ENCODE data around the gene OBP2B. TPM values are rescaled to one million over a fixed set of nuclear protein-coding genes. Genes with fewer than 3 reads are reported as not detected.
"Not testable (repeated sequence)": the region's sequence is repeated elsewhere in the genome, so short reads cannot be mapped to it uniquely, and the experiment has no call there.

Gene OBP2B
- total RNA-seq, 1 experiment from 2014 or later, result not detected

DNA sequence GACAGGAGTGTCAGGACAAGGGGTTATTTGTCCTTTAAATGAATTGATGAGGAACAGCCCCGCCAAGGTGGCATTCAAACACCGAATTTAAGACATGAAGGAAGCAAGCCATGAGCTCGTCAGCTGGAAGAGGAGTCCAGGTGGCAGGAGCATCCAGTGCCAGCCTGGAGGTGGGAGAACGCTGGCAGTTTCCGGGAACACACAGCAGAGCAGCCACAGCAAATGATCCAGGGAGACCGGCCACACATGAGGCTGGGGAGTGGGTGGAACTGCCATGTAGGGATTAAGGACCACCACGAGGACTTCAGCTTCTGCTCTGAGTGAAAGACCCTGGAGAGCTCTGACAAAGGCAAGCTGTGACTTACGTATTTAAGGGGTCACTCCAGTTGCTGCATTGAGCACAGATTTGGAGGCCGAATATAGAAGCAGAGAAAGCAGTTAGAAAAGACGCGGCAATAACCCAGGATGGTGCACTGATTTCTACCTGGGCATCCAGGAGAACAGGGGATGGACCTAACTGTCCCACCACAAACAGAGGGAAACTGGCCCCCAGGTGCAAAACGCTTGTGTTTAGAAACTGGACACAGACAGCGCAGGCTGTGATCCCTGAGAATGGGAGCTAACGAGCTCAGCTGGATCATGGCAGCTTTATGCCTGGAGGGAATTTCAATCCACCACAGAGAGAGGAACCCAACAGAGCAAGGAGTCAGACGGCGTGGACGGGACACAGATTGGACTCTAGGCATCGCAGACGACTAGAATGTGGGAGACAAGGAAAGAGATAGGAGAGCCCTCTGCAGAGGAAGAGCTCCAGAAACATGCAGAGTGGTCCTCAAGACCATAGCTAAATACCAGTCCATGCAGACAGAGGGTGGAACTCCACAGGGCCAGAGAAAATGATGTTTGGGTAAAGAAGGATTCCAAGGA is 9.3 kb upstream of the OBP2B start:
- H3K36me3 ChIP-seq; H3K4me3 ChIP-seq; DNase-seq; H3K27me3 ChIP-seq; H3K27ac ChIP-seq; H3K9me3 ChIP-seq (replicated peaks); H3K4me1 ChIP-seq: not testable (repeated sequence)

DNA sequence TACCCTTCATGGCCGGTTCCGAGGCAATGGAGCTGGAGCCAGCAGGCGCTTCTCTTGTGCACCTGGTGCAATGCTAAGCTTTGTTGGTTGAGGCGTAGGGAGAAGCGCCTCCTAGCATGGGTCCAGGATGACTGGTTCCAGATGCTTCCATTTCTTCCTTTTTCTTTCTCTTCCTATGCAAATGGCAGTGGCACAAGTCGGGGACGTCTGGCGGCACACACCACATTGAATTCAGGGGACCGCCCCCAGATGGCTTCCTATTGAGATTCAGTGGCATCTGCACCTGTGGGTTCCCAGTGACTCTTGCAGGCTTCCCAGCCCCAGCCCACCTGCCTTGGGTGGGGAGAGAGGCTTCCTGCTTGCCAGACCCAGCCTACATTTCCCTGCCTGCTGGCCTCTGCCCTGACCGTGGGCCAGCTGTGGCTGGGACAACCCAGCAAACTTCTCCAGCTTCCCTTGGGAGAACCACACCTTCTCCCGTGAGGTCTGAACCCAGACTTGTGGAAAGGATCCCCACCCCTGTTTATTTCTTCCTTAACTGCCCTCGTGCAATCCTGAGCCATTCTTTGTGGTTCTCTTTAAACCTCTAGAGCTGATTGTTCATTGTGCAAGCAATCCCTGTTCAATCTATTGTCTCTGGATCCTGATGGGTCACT is 8.4 kb upstream of the OBP2B start:
- H3K9me3 ChIP-seq (replicated peaks); H3K4me3 ChIP-seq; H3K36me3 ChIP-seq; H3K27me3 ChIP-seq; H3K4me1 ChIP-seq; DNase-seq; H3K27ac ChIP-seq: not testable (repeated sequence)

DNA sequence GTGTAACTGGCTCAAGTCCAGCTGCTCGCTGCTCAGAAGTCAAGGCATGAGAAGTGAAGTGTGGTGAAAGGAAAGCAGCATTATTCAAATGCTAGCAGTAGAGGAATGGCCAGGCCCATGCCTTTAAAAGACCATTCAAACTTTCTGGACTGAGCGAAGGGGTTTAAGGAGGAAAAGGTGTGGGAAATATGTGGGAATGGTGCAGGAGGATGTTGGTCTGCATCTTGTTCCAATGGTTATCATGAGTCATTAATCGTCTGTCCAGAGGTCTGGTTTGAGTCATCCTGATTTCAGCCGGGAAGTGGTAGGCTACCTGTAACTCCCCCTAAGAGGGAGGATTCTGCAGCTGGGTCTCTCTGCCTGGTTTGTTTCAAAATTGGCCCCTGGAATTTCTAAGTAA is 5.2 kb upstream of the OBP2B start:
- H3K9me3 ChIP-seq (replicated peaks); H3K4me1 ChIP-seq; H3K4me3 ChIP-seq; DNase-seq; H3K27ac ChIP-seq; H3K27me3 ChIP-seq; H3K36me3 ChIP-seq: not testable (repeated sequence)

DNA sequence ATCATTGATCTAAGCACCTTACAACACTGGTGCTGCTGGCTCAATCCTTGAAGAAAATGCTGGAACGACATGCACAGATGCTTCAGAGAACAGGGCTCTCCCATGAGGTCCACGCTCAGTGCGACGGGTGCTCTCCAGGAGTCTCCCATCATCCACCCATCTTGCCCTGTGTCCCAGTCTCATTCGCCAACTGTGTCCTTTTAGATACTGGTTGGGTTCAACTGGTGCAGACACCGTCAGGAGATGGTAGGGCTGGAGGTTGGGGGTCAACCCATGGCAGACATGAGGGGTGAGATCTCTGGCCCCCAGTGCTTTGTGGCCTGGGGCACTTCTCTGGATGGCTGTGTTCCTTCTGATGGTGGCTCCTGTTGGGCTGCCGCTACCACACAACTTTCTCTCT is 1.6 kb upstream of the OBP2B start:
- peaks cover 4% of the 10 kb centered on the region; the same call in 1 of the 2 replicates for H3K9me3 ChIP-seq (replicated peaks)
- no peaks in the 10 kb centered on the region for H3K4me1 ChIP-seq
- DNase-seq, result no peak
- peaks cover 13% of the 10 kb centered on the region; the same call in 1 of the 2 replicates for H3K27me3 ChIP-seq
- no peak overlapping the region for H3K27ac ChIP-seq
- no peaks in the 10 kb centered on the region for H3K36me3 ChIP-seq
- no peak overlapping the region for H3K4me3 ChIP-seq

DNA sequence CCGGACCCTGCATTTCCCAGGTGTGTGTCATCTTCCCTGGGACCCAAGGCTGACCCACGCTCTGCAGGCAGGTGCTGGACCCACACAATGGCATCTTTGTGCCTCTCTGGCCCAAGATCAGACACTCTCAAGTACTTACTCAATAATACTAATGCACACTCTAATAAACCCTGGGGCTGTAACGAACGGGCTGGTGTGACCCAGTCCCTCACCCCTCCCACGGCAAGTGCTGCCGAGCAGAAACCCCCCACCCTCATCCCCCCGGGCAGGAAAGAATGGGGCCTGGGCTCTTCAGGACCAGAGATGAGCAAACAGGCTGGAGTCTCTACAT is 1.1 kb upstream of the OBP2B start:
- Histone ChIP-seq H3K36me3 (no peaks in the 10 kb centered on the region), H3K27me3 (peaks cover 13% of the 10 kb centered on the region; the same call in 1 of the 2 replicates), H3K9me3 (replicated peaks) (peaks cover 4% of the 10 kb centered on the region; the same call in 1 of the 2 replicates), H3K27ac (no peak overlapping the region), H3K4me3 (no peak overlapping the region), H3K4me1 (no peaks in the 10 kb centered on the region)
- no peak for DNase-seq

DNA sequence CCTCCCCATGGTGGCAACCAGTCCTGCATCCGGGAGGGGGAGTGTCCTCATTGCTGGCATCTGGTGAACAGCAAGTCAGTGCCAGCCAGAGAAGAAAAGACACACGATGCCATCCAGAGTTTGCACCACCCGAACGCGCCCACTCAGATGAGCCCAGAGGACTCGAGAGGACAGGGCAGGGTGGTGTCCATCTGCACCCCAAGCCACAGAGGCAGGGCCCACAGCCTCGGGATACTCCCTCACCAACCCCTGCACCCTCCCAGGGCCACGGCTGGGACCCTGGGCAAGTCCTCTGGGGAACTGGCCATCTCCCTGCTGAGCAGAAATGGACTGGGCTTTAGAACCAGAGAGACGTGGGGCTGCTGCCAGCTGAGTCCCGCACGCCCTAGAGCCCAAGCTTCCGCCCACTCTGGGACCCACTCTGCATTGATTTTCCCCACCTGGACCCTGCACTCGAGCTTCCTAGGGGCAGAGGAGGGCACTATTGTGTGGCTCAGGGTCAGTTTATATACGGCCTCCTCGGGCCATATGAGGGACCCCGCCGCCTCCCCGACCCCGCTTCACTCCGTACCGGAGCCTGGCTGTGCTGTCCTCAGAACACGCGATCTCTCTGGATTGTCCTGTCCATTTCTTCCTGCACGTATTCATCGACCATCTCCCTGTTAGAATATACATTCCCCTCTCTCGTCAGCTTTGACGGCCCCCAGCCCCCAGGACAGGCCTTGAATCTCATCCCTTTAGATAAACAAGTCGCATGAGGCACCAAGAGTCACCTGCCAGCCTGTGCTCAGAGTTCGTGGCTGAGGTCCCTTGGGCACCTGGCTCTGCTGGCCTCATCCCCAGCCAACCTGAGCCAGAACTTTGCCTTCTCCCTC is 514 bp upstream of the OBP2B start:
- DNase-seq, result not testable (repeated sequence)

DNA sequence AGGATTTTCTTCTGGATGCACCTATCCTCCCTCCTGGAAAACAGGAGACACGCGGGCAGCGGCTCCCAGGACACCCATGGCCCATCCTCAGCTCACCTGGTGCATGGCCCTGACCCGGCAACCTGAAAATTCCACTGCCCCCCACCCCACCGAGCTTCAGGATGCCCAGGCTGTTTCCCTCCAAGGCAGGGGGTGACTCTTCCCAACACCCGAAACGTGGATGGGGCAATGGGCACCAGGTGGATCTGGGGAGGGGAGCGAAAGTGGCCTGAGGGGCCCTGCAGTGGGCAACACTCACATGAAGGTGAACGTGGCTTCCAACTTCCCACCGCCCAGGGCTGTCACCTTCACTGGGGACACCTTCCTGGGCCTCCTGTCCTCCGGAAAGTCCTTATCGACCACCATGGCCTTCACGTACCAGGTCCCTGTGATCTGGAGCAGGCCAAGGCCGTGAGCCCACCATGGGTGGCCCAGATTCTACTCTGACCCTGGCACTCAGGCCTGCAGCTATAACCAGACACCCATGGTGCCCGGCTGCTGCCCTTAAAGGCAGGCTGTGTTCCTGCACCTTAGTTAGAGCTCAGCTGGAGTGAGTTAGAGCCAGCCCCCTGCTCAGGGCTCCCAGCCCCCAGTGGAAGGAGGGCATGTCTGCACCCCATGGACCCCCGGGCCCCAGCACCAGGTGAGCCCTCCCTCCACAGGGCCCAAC is 725 bp downstream of the OBP2B start:
- H3K36me3 ChIP-seq; H3K9me3 ChIP-seq (replicated peaks); H3K4me1 ChIP-seq; DNase-seq; H3K27ac ChIP-seq; H3K4me3 ChIP-seq: not testable (repeated sequence)
- peaks cover 29% of the 10 kb centered on the region for H3K27me3 ChIP-seq

More for the DNA sequence above, 514 bp upstream of the OBP2B start:
- H3K27ac ChIP-seq; H3K4me3 ChIP-seq; H3K4me1 ChIP-seq; H3K36me3 ChIP-seq; H3K9me3 ChIP-seq (replicated peaks): not testable (repeated sequence)
- H3K27me3 ChIP-seq, result peaks cover 17% of the 10 kb centered on the region

DNA sequence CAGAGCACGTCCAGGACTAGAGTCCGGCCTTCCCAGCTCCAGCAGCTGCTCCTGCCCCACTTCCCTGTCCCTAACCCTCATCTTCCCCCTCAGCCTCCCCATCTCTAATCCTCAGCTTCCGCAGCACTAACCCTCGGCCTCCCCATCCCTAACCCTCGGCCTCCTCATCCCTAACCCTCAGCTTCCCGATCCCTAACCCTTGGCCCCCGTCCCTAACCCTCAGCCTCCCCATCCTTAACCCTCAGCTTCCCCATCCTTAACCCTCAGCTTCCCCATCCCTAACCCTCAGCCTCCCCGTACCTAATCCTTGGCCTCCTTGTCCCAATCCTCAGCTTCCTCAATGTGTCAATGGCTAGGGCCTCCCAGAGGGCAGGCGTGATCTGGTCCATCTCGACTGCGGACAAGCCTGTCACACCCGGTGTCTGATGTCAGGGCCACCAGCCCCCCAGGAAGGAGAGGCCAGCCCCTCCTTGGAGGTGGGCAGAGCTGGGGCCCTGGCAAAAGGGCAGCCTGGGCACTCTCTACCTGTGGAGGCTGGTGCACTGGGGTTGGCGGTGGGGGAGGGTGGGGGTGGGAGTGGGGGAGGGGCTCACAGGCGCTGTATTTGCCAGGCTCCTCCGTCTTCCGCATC is 1.4 kb downstream of the OBP2B start:
- no peak for DNase-seq
- H3K4me1 ChIP-seq, result no peaks in the 10 kb centered on the region
- peaks cover 36% of the 10 kb centered on the region for H3K27me3 ChIP-seq
- H3K36me3 ChIP-seq, result no peaks in the 10 kb centered on the region
- no peak overlapping the region for H3K4me3 ChIP-seq
- H3K9me3 ChIP-seq (replicated peaks), result no peaks in the 10 kb centered on the region
- H3K27ac ChIP-seq, result no peak overlapping the region

DNA sequence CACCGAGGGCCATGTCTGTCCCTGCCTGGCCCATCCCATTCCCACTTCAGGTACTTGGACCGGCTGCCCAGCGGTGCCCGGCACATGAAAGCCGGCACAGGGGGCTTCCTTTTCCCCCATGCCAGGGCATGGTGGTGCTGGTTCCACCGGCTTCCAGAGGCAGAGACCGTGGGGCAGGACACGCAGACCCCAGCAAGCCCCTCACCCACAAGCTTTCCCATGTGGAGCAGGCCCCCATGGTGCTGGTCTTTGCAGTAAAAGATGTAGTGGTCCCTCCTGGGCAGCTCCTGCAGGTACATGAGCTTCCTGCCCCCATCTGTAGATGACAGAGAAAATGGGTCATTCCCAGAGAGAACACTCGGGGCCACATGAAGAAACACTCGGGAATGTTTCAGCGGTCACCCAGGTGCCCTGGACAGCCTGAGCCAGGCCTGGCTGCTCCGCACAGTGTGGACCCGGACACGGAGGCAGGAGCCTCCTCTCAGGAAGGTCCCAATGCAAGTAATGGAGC is 2.0 kb downstream of the OBP2B start:
- no peaks in the 10 kb centered on the region for H3K4me1 ChIP-seq
- H3K27ac ChIP-seq, result no peak overlapping the region
- H3K27me3 ChIP-seq, result peaks cover 37% of the 10 kb centered on the region
- DNase-seq, result no peak
- no peaks in the 10 kb centered on the region for H3K9me3 ChIP-seq (replicated peaks)
- no peak overlapping the region for H3K4me3 ChIP-seq
- no peaks in the 10 kb centered on the region for H3K36me3 ChIP-seq

DNA sequence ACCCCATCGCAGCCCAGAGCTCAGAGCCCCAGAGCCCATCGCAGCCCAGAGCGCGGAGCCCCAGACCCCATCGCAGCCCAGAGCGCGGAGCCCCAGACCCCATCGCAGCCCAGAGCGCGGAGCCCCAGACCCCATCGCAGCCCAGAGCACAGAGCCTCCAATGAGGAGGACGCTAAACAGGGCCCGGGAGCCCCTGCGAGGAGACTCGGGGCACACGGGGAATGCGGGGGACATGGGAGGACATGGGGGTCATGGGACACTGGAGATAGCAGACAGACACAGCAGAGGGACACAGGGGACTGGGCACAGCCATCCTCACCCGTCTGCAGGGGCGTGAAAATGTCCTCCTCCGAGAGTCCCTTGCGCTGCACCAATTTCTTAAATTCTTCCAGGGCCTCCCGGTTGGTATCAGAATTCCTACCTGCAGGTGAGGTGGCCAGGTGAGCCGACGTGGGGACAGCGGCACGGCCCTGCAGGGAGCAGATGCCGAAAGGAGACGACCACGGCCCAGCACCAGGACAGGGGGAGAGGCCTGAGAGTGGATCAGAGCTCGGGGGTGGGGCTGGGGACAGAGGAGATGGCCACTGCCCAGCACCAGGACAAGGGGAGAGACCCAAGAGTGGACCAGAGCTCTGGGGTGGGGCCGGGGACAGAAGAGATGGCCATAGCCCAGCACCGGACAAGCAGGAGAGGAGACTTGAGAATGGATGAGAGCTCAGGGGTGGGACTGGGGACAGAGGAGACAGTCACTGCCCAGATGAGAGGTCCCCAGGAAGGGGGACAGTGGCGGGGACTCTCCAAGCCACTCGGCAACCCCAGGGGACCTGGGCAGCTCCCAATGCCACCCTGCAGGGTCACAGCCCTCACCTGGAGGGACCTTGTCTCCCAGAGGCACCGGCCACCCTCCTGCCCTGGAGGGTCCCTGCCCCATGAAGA is 2.8 kb downstream of the OBP2B start:
- Histone ChIP-seq H3K4me3 (no peak overlapping the region), H3K27ac (no peak overlapping the region), H3K9me3 (replicated peaks) (no peaks in the 10 kb centered on the region), H3K36me3 (no peaks in the 10 kb centered on the region), H3K27me3 (peaks cover 37% of the 10 kb centered on the region), H3K4me1 (no peaks in the 10 kb centered on the region)
- DNase-seq, result no peak

DNA sequence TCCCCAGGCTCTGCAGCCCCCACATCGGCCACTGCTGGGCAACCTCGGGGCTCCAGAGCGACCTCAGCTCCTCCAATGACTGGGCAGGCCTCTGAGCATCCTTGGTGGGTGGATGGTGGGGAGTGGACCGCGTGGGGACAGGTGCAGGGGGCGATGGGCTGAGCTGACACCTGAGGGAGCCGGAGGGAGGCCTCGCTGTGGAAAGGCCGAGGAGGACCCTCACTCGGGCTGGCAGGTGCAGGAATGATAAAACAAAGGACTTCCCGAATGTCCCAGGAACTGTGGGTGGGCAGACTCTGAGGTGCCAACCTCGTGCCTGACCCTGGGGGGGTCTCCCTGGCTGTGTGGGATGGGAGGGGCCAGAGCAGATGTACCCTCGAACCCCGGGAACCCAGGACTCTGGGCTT is 3.6 kb downstream of the OBP2B start:
- H3K9me3 ChIP-seq (replicated peaks); H3K4me3 ChIP-seq; DNase-seq; H3K27ac ChIP-seq; H3K36me3 ChIP-seq; H3K4me1 ChIP-seq: not testable (repeated sequence)
- peaks cover 37% of the 10 kb centered on the region for H3K27me3 ChIP-seq

DNA sequence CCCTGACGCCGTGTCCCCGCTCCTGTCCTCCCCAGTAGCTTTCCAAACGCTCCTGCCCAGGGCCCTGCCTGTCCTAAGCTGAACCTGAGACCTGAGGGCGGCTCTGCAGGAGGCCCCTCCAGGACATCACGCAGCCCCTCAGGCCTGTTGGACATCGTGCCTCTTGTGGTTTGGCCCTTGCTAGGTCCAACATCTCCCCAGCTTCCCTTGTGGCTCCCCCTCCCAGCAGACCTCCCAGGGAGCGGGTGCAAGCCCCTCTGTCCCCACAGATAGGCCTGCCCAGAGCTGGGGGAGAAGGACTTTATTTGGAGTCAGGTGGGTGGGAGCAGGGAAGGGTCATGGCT is 4.1 kb downstream of the OBP2B start:
- Histone ChIP-seq H3K27ac (no peak overlapping the region), H3K27me3 (peaks cover 37% of the 10 kb centered on the region), H3K4me1 (no peaks in the 10 kb centered on the region), H3K4me3 (no peak overlapping the region), H3K9me3 (replicated peaks) (no peaks in the 10 kb centered on the region), H3K36me3 (no peaks in the 10 kb centered on the region)
- no peak for DNase-seq

DNA sequence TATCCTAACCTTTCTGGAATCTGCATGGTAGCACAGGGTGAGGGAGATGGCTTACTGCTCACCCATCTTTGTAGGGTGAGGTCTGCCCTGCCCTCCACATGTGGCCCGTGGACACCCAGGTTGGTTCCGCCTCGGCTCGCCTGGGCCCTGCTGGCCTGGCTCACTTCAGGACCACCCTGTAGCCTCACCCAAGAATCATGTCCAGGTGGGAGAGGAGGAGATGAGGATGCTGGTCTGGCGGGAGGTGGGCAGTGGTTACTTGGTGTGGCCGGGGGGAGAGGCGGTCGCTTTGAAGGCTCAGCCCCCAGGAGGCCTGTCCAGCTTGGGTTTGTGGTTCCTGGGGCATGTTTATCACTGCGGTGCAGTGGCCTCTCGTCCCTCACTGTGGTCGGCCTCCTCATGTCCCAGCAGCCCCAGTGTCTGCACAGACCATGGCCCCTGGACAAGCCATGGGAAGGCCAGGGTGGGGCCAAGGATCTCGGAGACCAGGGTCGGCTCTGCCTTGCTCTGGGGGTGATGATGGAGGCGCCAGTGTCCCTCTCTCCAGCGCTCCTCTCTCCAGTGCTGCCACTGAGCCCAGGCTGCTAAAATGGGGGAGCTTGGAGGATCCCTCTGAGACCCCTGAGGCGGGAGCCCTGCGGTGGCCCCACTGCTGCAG is 4.6 kb downstream of the OBP2B start:
- Histone ChIP-seq H3K4me3 (no peak overlapping the region), H3K36me3 (no peaks in the 10 kb centered on the region), H3K27me3 (peaks cover 37% of the 10 kb centered on the region), H3K27ac (no peak overlapping the region), H3K9me3 (replicated peaks) (no peaks in the 10 kb centered on the region), H3K4me1 (no peaks in the 10 kb centered on the region)
- DNase-seq, result no peak
